Right lobe of liver (tissue), 6 donors: ENCODE data around the gene PRKN. TPM values are rescaled to one million over a fixed set of nuclear protein-coding genes. Genes with fewer than 3 reads are reported as not detected.
A peak's percentile ranks its signal among the peaks of the same experiment; 100 is the strongest.

ENCODE experiments used
- ATAC-seq, 4 donors: fragments of 200-7000 bp; cut with Tn5 transposase; one replicate each; pipeline ENCODE4 v1.9.1; 2020; ENCODE audit warnings: mild to moderate bottlenecking in 4 of 4, moderate library complexity in 4 of 4
- DNase-seq, 3 donors: peaks; one replicate each; pipeline ENCODE4 v3.0.0-alpha.2; 2020
- H3K27ac ChIP-seq, 3 donors: fragments of 200-600 bp; one replicate each; pipeline ENCODE4 v1.8.0; 2022
- H3K27me3 ChIP-seq, 2 donors: fragments of 200-600 bp; one replicate each; pipeline ENCODE4 v1.8.0; 2022
- H3K36me3 ChIP-seq, 4 donors: fragments of 200-600 bp; sonication (generic) in 1 of 4; one replicate each; pipeline versions ENCODE4 v1.5.1 to v1.8.0; 2017 to 2022; ENCODE audit warnings: control low read depth in 1 of 4
- H3K4me1 ChIP-seq, 4 donors: fragments of 200-600 bp; sonication (generic) in 1 of 4; one replicate each; pipeline versions ENCODE4 v1.5.1 to v1.8.0; 2017 to 2022; ENCODE audit warnings: control low read depth in 1 of 4
- H3K4me3 ChIP-seq, 3 donors: fragments of 200-600 bp; one replicate each; pipeline ENCODE4 v1.8.0; 2022
- H3K9me3 ChIP-seq, 4 donors: fragments of 200-600 bp; sonication (generic) in 1 of 4; one replicate each; pipeline versions ENCODE4 v1.5.1 to v1.8.0; 2017 to 2022; ENCODE audit warnings: control low read depth in 1 of 4
- CTCF ChIP-seq, 4 donors: fragments of 200-600 bp in 3 of 4; fragments of 450-650 bp in 1 of 4; IDR thresholded peaks; one replicate each; pipeline versions ENCODE4 v1.5.1 to v1.8.0; 2016 to 2022; ENCODE audit warnings: antibody characterized with exemption in 4 of 4, mild to moderate bottlenecking in 2 of 4
- POLR2A ChIP-seq: fragments of 450-650 bp; IDR thresholded peaks from one replicate; pipeline ENCODE4 v1.6.1; 2017; ENCODE audit warnings: antibody characterized with exemption, mild to moderate bottlenecking
- WGBS: methylation state at CpG from one replicate; pipeline ENCODE4 v1.1.6; 2018; ENCODE audit warnings: low coverage, low lambda C conversion rate; ENCODE audit not compliant: insufficient coverage; ENCODE audit errors: missing lambda C conversion rate; 5-methylcytosine and 5-hydroxymethylcytosine counted together
- intact Hi-C, 2 donors: fragments of 100-400 bp; cut with DNase I; formaldehyde crosslinking; loops; one replicate each; pipeline versions ENCODE4 v1.11.2 to v1.14.1; 2022
- total RNA-seq, 6 experiments: library from RNA; depleted of rRNA in 2 of 6; stranded (reverse); fragments of >200 nt in 2 of 6; fragmentation: NEBNext Ultra II Directional in 3 of 6; extraction: Animal tissue kit (Norgen Biotek cat#: 25700) in 3 of 6; gene quantifications; one replicate each; pipeline versions ENCODE4 v1.1.0 to v1.2.4, GENCODE V29; 2016 to 2023
- donor health status: DM: no; HTN: yes; CAD: no.
- donor health status: DM: no; HTN: no; CAD: no.
- donor health status: DM: no; HTN: no; CAD: no.
- donor health status: DM: no; HTN: yes; CAD: no.
- donor health status: DM: no; HTN: yes; CAD: no.

PRKN gene
- total RNA-seq, 6 experiments from 2014 or later, result 1.1 to 3.7 (median 2.2) TPM

GRCh38 chr6:162715601-162716000 lies 12.0 kb downstream of the PRKN start:
- H3K36me3 ChIP-seq, result no peaks in the 10 kb centered on the region
- H3K4me1 ChIP-seq, result no peaks in the 10 kb centered on the region
- H3K27ac ChIP-seq, result no peak overlapping the region
- no peaks in the 10 kb centered on the region for H3K27me3 ChIP-seq
- WGBS, result 95% methylated on average over 6 of the region's 6 CpGs
- H3K9me3 ChIP-seq, result no peaks in the 10 kb centered on the region
- ATAC-seq (no peak), DNase-seq (no peak)
- no peak overlapping the region for H3K4me3 ChIP-seq
- intact Hi-C loops, result no loop called here
- TF ChIP-seq CTCF (IDR thresholded peaks at IDR 0.05), result no peak
- TF ChIP-seq POLR2A, result no peak

DNA sequence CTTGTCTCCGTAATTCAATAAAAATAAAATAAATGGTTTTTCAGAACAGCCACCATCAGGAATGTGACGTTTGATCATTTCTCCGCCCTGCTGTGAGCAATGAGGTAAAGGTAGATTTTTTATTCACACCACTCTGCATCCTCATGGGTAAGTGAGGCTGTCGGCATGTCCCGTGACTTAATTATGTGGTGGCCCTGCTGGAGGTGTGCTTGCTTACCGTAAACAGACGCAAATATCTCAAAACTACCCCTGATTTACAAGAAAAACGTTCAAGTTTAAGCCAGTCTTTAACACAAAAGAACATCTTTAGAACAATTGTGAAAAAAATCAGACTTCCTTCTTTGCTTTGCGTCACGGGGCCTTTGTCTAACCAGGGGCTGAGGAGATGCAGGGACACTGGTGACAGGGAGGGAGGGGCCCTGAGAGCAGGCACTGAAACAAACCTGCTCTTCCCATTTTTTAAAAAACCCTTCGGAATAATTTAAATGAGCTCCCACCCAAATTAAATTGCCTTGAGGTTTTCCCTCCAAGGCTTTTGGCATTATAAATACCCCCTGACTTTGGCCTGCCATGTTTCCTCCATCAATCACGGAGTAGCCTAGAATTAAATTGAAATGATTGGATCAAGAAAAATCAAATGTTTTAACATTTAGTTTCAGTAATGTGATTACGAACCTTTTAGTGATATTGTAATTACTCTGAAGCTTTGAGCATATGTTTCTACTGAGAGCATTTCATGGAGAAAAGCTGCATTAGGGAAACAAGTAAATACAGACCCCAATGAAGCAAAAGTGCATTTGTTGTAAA lies 13.4 kb downstream of the PRKN start:
- H3K9me3 ChIP-seq, result no peaks in the 10 kb centered on the region
- no peaks in the 10 kb centered on the region for H3K36me3 ChIP-seq
- no peak for DNase-seq
- H3K4me1 ChIP-seq, result no peaks in the 10 kb centered on the region
- TF ChIP-seq CTCF (IDR thresholded peaks at IDR 0.05), result no peak
- no peak for TF ChIP-seq POLR2A
- whole genome bisulfite sequencing, result 76% methylated on average over 13 of the region's 13 CpGs
- intact Hi-C loops, result no loop called here
- H3K27me3 ChIP-seq, result no peaks in the 10 kb centered on the region
- H3K27ac ChIP-seq, result no peak overlapping the region
- no peak overlapping the region for H3K4me3 ChIP-seq
- ATAC-seq, result no peak

GRCh38 chr6:162712694-162713093 lies 14.9 kb downstream of the PRKN start:
- 75% methylated on average over 2 of the region's 2 CpGs for WGBS
- Histone ChIP-seq H3K27ac (no peak overlapping the region), H3K9me3 (no peaks in the 10 kb centered on the region), H3K36me3 (no peaks in the 10 kb centered on the region), H3K4me1 (no peaks in the 10 kb centered on the region), H3K27me3 (no peaks in the 10 kb centered on the region), H3K4me3 (no peak overlapping the region)
- ATAC-seq (no peak), DNase-seq (no peak)
- intact Hi-C loops, result no loop called here
- TF ChIP-seq CTCF (IDR thresholded peaks at IDR 0.05), result no peak
- TF ChIP-seq POLR2A, result no peak

DNA sequence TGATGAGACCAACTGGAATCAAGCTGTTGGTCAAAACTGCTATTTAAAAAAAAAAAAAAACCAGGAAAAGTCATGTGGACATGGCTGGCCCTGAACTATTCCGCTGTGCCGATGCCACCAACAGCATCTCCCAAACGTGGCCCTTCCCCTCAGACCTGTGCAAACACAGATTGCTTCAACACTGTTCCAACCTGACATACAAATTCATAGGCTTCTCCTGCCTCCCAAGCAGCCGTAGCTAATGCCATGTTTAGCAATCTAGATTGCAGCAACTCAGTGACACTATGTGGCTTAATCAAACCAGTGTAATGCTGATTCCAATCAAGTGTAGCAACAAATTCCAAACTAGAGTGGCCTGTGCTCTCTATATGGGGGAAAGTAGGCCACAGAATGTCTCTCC lies 16.2 kb downstream of the PRKN start:
- ATAC-seq (peak; percentile 84 to 93 (median 90)), DNase-seq (peak in 2 of 3 donors; percentile 50 to 70)
- Histone ChIP-seq H3K9me3 (no peaks in the 10 kb centered on the region), H3K4me1 (no peaks in the 10 kb centered on the region), H3K4me3 (no peak overlapping the region), H3K27me3 (no peaks in the 10 kb centered on the region), H3K27ac (peak overlapping the region in 1 of 3 donors; percentile 51), H3K36me3 (no peaks in the 10 kb centered on the region)
- intact Hi-C loops, result no loop called here
- TF ChIP-seq CTCF (IDR thresholded peaks at IDR 0.05), result no peak
- TF ChIP-seq POLR2A, result no peak
- 50% methylated on average over 4 of the region's 4 CpGs for WGBS
